H9 (cell line): ENCODE data around the gene LMLN. TPM values are rescaled to one million over a fixed set of nuclear protein-coding genes. Genes with fewer than 3 reads are reported as not detected.
A peak's percentile ranks its signal among the peaks of the same experiment; 100 is the strongest.

ENCODE experiments used
- DNase-seq: peaks from one replicate; pipeline ENCODE4 v3.0.0-alpha.2; 2017
- H2AFZ ChIP-seq: one replicate; pipeline ENCODE4 v1.6.1; 2013; ENCODE audit warnings: mild to moderate bottlenecking, low read length, control low read depth, moderate library complexity
- H2AK5ac ChIP-seq: 2 replicates; pipeline ENCODE4 v1.6.1; 2013; ENCODE audit warnings: low read length, control low read depth, mixed read lengths; ENCODE audit not compliant: insufficient read length
- H2BK120ac ChIP-seq: one replicate; pipeline ENCODE4 v1.6.1; 2013; ENCODE audit warnings: low read depth, mild to moderate bottlenecking, low read length, control low read depth, inconsistent platforms; ENCODE audit not compliant: poor library complexity, severe bottlenecking
- H2BK12ac ChIP-seq: 2 replicates; pipeline ENCODE4 v1.6.1; 2013; ENCODE audit warnings: low read length, control low read depth, mixed read lengths, low read depth; ENCODE audit not compliant: insufficient read length
- H2BK15ac ChIP-seq: 2 replicates; pipeline ENCODE4 v1.6.1; 2013; ENCODE audit warnings: low read depth, low read length, control low read depth
- H2BK20ac ChIP-seq: one replicate; pipeline ENCODE4 v1.6.1; 2013; ENCODE audit warnings: low read depth, mild to moderate bottlenecking, low read length, control low read depth, inconsistent platforms; ENCODE audit not compliant: poor library complexity, severe bottlenecking
- H2BK5ac ChIP-seq: 2 replicates; pipeline ENCODE4 v1.6.1; 2013; ENCODE audit warnings: low read length, control low read depth, mixed read lengths; ENCODE audit not compliant: insufficient read length
- H3K14ac ChIP-seq: 2 replicates; pipeline ENCODE4 v1.6.1; 2013; ENCODE audit warnings: low read length, control low read depth; ENCODE audit not compliant: insufficient read depth
- H3K18ac ChIP-seq: 2 replicates; pipeline ENCODE4 v1.6.1; 2013; ENCODE audit warnings: low read depth, mild to moderate bottlenecking, mixed read lengths, low read length, control low read depth; ENCODE audit not compliant: insufficient read length
- H3K23ac ChIP-seq: 2 replicates; pipeline ENCODE4 v1.6.1; 2013; ENCODE audit warnings: low read length, control low read depth, mixed read lengths, low read depth; ENCODE audit not compliant: insufficient read length
- H3K23me2 ChIP-seq: 2 replicates; pipeline ENCODE4 v1.6.1; 2013; ENCODE audit warnings: low read depth, mild to moderate bottlenecking, mixed read lengths, low read length, control low read depth; ENCODE audit not compliant: insufficient read length, poor library complexity, severe bottlenecking
- H3K27ac ChIP-seq: 2 replicates; pipeline ENCODE4 v1.5.1; 2013; ENCODE audit warnings: low read length, control low read depth, mixed read lengths, low read depth; ENCODE audit not compliant: insufficient read length
- H3K27me3 ChIP-seq: 2 replicates; pipeline ENCODE4 v1.6.1; 2013; ENCODE audit warnings: low read length, control low read depth, inconsistent platforms; ENCODE audit not compliant: insufficient read depth
- H3K4ac ChIP-seq: 2 replicates; pipeline ENCODE4 v1.6.1; 2013; ENCODE audit warnings: low read depth, mild to moderate bottlenecking, control low read depth, inconsistent platforms, low read length, moderate library complexity
- H3K4me1 ChIP-seq: 2 replicates; pipeline ENCODE4 v1.6.1; 2013; ENCODE audit warnings: low read length, control low read depth, inconsistent platforms; ENCODE audit not compliant: insufficient read depth
- H3K4me2 ChIP-seq: 2 replicates; pipeline ENCODE4 v1.6.1; 2013; ENCODE audit warnings: low read length, control low read depth, mixed read lengths; ENCODE audit not compliant: insufficient read length, insufficient read depth
- H3K56ac ChIP-seq: 2 replicates; pipeline ENCODE4 v1.6.1; 2013; ENCODE audit warnings: low read depth, mild to moderate bottlenecking, mixed read lengths, low read length, control low read depth; ENCODE audit not compliant: insufficient read length
- H3K79me1 ChIP-seq: 2 replicates; pipeline ENCODE4 v1.6.1; 2013; ENCODE audit warnings: low read depth, mild to moderate bottlenecking, moderate library complexity, low read length, control low read depth, inconsistent platforms; ENCODE audit not compliant: insufficient read depth, poor library complexity, severe bottlenecking
- H3K79me2 ChIP-seq: 2 replicates; pipeline ENCODE4 v1.6.1; 2013; ENCODE audit warnings: low read length, control low read depth, inconsistent platforms; ENCODE audit not compliant: insufficient read depth
- H3K9ac ChIP-seq: 2 replicates; pipeline ENCODE4 v1.6.1; 2013; ENCODE audit warnings: low read length, control low read depth, mixed read lengths; ENCODE audit not compliant: insufficient read length; ENCODE audit errors: extremely low read depth
- H3K9me3 ChIP-seq: one replicate; pipeline ENCODE4 v1.6.1; 2013; ENCODE audit warnings: low read depth, low read length, inconsistent platforms; ENCODE audit not compliant: control insufficient read depth
- H3T11ph ChIP-seq: one replicate; pipeline ENCODE4 v1.6.1; 2013; ENCODE audit warnings: mild to moderate bottlenecking, low read length, control low read depth, inconsistent platforms
- H4K20me1 ChIP-seq: one replicate; pipeline ENCODE4 v1.6.1; 2013; ENCODE audit not compliant: control insufficient read depth, insufficient read length, insufficient read depth
- H4K5ac ChIP-seq: 2 replicates; pipeline ENCODE4 v1.6.1; 2013; ENCODE audit warnings: low read depth, mild to moderate bottlenecking, mixed read lengths, low read length, control low read depth; ENCODE audit not compliant: insufficient read length
- H4K8ac ChIP-seq: replicated peaks from 2 replicates; pipeline ENCODE4 v1.6.1; 2013; ENCODE audit warnings: low read length, control low read depth, mixed read lengths, low read depth; ENCODE audit not compliant: insufficient read length
- H4K91ac ChIP-seq: 2 replicates; pipeline ENCODE4 v1.6.1; 2013; ENCODE audit warnings: low read depth, mild to moderate bottlenecking, moderate library complexity, mixed read lengths, low read length, control low read depth; ENCODE audit not compliant: insufficient read length
- H3K27ac Mint-ChIP-seq, 3 experiments: 2 replicates in 2 of 3; 3 replicates in 1 of 3; pipeline ENCODE4 v1.8.0; 2020 to 2021; ENCODE audit warnings: mixed read lengths in 3 of 3, mild to moderate bottlenecking in 1 of 3, moderate library complexity in 1 of 3
- H3K27me3 Mint-ChIP-seq: 2 replicates; pipeline ENCODE4 v1.8.0; 2021; ENCODE audit warnings: low read depth, mild to moderate bottlenecking, moderate library complexity, mixed read lengths
- H3K36me3 Mint-ChIP-seq, 3 experiments: 2 replicates in 2 of 3; 3 replicates in 1 of 3; pipeline ENCODE4 v1.8.0; 2020 to 2021; ENCODE audit warnings: low read depth in 3 of 3, mixed read lengths in 3 of 3; ENCODE audit not compliant: insufficient read depth in 1 of 3
- H3K4me1 Mint-ChIP-seq, 2 experiments: 2 replicates each; pipeline ENCODE4 v1.8.0; 2020; ENCODE audit warnings: mixed read lengths in 2 of 2
- H3K4me3 Mint-ChIP-seq, 2 experiments: 2 replicates in 1 of 2; 3 replicates in 1 of 2; pipeline ENCODE4 v1.8.0; 2020 to 2021; ENCODE audit warnings: mild to moderate bottlenecking in 2 of 2, mixed read lengths in 2 of 2, moderate library complexity in 1 of 2
- H3K9me3 Mint-ChIP-seq, 2 experiments: 2 replicates in 1 of 2; 3 replicates in 1 of 2; pipeline ENCODE4 v1.8.0; 2020; ENCODE audit warnings: mild to moderate bottlenecking in 2 of 2, mixed read lengths in 2 of 2, moderate library complexity in 1 of 2
- WGBS: extraction: QIAGEN DNeasy Blood & Tissue Kit; methylation state at CpG from one replicate; pipeline ENCODE4 v1.1.7; 2013; ENCODE audit warnings: missing lambda C conversion rate, low lambda C conversion rate, mixed read lengths; ENCODE audit not compliant: insufficient read length; ENCODE audit errors: extremely low coverage; 5-methylcytosine and 5-hydroxymethylcytosine counted together
- total RNA-seq: library from RNA; stranded (reverse); gene quantifications from 2 replicates; pipeline ENCODE4 v1.2.1, GENCODE V29; 2021
- TF ChIP-seq, protein P1 (sequence below): fragments of 200-600 bp; sonication (generic); conservative IDR thresholded peaks from 3 replicates; pipeline ENCODE4 v1.8.0; 2021; ENCODE audit warnings: antibody characterized with exemption, mild to moderate bottlenecking

LMLN gene
- total RNA-seq, 1 experiment from 2014 or later, result 3.8 TPM

DNA sequence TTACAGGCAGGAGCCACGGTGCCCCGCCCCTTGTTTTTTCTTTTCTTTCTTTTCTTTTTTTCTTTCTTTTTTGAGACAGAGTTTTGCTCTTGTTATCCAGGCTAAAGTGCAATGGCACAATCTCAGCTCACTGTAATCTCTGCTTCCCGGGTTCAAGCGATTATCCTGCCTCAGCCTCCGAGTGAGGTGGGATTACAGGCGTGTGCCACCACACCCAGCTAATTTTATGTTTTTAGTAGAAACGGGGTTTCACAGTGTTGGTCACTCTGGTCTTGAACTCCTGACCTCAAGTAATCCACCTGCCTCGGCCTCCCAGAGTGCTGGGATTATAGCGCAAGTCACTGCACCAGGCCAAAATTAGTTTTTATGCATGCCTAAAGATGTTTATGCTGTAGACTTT lies 7.6 kb upstream of the LMLN start:
- Mint-ChIP-seq H3K9me3 (peaks cover 0 to 2% of the 10 kb centered on the region in 2 experiments; a peak in 1 of 5 replicates), H3K27me3 (no peaks in the 10 kb centered on the region; the same call in 1 of the 2 replicates), H3K27ac (peak overlapping the region in 2 of 3 experiments; percentile 34 to 91; a peak in 2 of 7 replicates), H3K36me3 (peaks cover 46 to 68% (median 56%) of the 10 kb centered on the region in 3 experiments), H3K4me3 (peak overlapping the region; percentile 70 to 98; a peak in 4 of 5 replicates), H3K4me1 (peaks cover 32 to 42% of the 10 kb centered on the region in 2 experiments)
- H2BK15ac ChIP-seq, result no peak overlapping the region
- no peak overlapping the region for H3K56ac ChIP-seq
- H2AFZ ChIP-seq, result no peak overlapping the region
- no CpG with 5 or more reads among the region's 9 CpGs for WGBS
- H2BK120ac ChIP-seq, result no peak overlapping the region
- H3K27me3 ChIP-seq, result no peaks in the 10 kb centered on the region
- H3K14ac ChIP-seq, result no peak overlapping the region
- H4K5ac ChIP-seq, result no peak overlapping the region
- no peak overlapping the region for H2BK12ac ChIP-seq
- no peak for DNase-seq
- H3K9ac ChIP-seq, result no peak overlapping the region
- no peak overlapping the region for H3K4ac ChIP-seq
- H4K91ac ChIP-seq, result no peak overlapping the region
- H2BK20ac ChIP-seq, result no peak overlapping the region
- H3T11ph ChIP-seq, result no peak overlapping the region
- H4K20me1 ChIP-seq, result no peaks in the 10 kb centered on the region
- H2AK5ac ChIP-seq, result no peak overlapping the region
- peaks cover 11% of the 10 kb centered on the region; the same call in 1 of the 2 replicates for H3K79me2 ChIP-seq
- TF ChIP-seq, protein P1, sequence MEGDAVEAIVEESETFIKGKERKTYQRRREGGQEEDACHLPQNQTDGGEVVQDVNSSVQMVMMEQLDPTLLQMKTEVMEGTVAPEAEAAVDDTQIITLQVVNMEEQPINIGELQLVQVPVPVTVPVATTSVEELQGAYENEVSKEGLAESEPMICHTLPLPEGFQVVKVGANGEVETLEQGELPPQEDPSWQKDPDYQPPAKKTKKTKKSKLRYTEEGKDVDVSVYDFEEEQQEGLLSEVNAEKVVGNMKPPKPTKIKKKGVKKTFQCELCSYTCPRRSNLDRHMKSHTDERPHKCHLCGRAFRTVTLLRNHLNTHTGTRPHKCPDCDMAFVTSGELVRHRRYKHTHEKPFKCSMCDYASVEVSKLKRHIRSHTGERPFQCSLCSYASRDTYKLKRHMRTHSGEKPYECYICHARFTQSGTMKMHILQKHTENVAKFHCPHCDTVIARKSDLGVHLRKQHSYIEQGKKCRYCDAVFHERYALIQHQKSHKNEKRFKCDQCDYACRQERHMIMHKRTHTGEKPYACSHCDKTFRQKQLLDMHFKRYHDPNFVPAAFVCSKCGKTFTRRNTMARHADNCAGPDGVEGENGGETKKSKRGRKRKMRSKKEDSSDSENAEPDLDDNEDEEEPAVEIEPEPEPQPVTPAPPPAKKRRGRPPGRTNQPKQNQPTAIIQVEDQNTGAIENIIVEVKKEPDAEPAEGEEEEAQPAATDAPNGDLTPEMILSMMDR, result no peak
- no peaks in the 10 kb centered on the region for H3K4me1 ChIP-seq
- peaks cover 10% of the 10 kb centered on the region for H3K23me2 ChIP-seq
- H3K18ac ChIP-seq, result no peak overlapping the region
- no peak overlapping the region for H3K4me2 ChIP-seq
- no peaks in the 10 kb centered on the region for H3K9me3 ChIP-seq
- peaks cover 7% of the 10 kb centered on the region for H3K79me1 ChIP-seq
- no peak overlapping the region for H4K8ac ChIP-seq
- H3K23ac ChIP-seq, result no peak overlapping the region
- H2BK5ac ChIP-seq, result no peak overlapping the region
- no peak overlapping the region for H3K27ac ChIP-seq
